ENCODE measurements around the gene DIP2A.

Gene DIP2A

GRCh38 chr21:46458315-46459023, at the start of gene DIP2A:
TSS of gene DIP2A (plus strand) at chr21:46458891. CDS start at chr21:46459132, 241 bp downstream.
- H3K36me3 ChIP-seq (ENCODE audit: control insufficient read depth in 5 of 5, insufficient read depth in 5 of 5, low read length in 5 of 5): peaks cover 0 to 7% (median 0%) of the 10 kb centered on the region in 5 donors
- peak within 1 kb of the TSS; percentile 88 for H3K27ac ChIP-seq (ENCODE audit: low read depth, low read length)
- H3K9ac ChIP-seq (ENCODE audit: low read length in 5 of 5): peak within 1 kb of the TSS; percentile 63 to 95 (median 89)
- no peaks in the 10 kb centered on the region for H3K27me3 ChIP-seq (ENCODE audit: control insufficient read depth in 5 of 5, insufficient read depth in 4 of 5, low read length in 5 of 5)
- peak within 1 kb of the TSS; percentile 86 to 92 (median 88) for H3K4me3 ChIP-seq (ENCODE audit: low read depth in 1 of 5, low read length in 5 of 5)
- H3K9me3 ChIP-seq (ENCODE audit: control insufficient read depth in 5 of 5, low read length in 5 of 5): no peaks in the 10 kb centered on the region
- H3K4me1 ChIP-seq (ENCODE audit: control insufficient read depth in 5 of 5, insufficient read depth in 5 of 5, low read length in 5 of 5): peaks cover 10 to 59% (median 45%) of the 10 kb centered on the region in 5 donors

DNA sequence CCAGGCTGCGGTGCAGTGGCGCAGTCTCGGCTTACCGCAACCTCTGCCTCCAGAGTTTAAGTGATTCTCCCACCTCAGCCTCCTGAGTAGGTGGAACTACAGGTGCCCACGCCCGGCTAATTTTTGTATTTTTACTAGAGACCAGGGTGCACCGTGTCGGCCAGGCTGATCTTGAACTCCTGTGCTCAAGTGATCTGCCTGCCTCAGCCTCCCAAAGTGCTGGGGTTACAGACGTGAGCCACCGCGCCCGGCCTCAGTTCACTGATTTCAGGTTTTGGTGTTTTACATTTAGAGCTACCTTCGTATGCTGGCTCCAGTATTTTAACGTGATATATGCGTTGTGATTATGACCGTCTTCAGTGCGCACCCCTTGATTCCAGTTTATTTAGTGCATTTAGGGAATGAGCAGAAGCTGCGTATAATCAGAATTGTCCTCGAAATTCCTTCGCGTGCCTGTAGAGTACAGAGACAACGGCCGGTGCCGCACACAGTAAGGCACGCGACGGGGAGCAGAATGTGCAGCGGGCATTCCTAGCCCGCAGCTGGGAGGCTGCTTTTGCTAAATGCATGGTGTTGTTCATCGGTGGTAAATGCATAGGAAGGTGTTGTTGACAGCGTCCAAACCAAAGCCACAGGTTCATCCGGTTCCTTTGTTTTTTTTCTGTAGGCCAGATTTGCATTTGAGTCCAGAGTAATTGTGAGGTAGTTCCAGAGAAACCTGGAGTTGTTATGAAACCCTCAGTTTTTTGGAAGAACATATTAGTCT, 48.9 kb upstream of the DIP2A start:
- Histone ChIP-seq H3K36me3 (ENCODE audit: control insufficient read depth in 5 of 5, insufficient read depth in 5 of 5, low read length in 5 of 5) (peaks cover 3 to 44% (median 37%) of the 10 kb centered on the region in 5 donors), H3K4me3 (ENCODE audit: low read depth in 1 of 5, low read length in 5 of 5) (no peak overlapping the region)

GRCh38 chr21:46410516-46410915, 48.2 kb upstream of the DIP2A start:
- Histone ChIP-seq H3K27ac (ENCODE audit: low read depth, low read length) (no peak overlapping the region), H3K9ac (ENCODE audit: low read length in 5 of 5) (no peak overlapping the region), H3K9me3 (ENCODE audit: control insufficient read depth in 5 of 5, low read length in 5 of 5) (no peaks in the 10 kb centered on the region), H3K36me3 (ENCODE audit: control insufficient read depth in 5 of 5, insufficient read depth in 5 of 5, low read length in 5 of 5) (peaks cover 3 to 46% (median 41%) of the 10 kb centered on the region in 5 donors), H3K4me1 (ENCODE audit: control insufficient read depth in 5 of 5, insufficient read depth in 5 of 5, low read length in 5 of 5) (no peaks in the 10 kb centered on the region), H3K4me3 (ENCODE audit: low read depth in 1 of 5, low read length in 5 of 5) (no peak overlapping the region), H3K27me3 (ENCODE audit: control insufficient read depth in 5 of 5, insufficient read depth in 4 of 5, low read length in 5 of 5) (no peaks in the 10 kb centered on the region)

More for the DNA sequence above, 48.9 kb upstream of the DIP2A start:
- Histone ChIP-seq H3K9me3 (ENCODE audit: control insufficient read depth in 5 of 5, low read length in 5 of 5) (no peaks in the 10 kb centered on the region), H3K27ac (ENCODE audit: low read depth, low read length) (no peak overlapping the region), H3K27me3 (ENCODE audit: control insufficient read depth in 5 of 5, insufficient read depth in 4 of 5, low read length in 5 of 5) (no peaks in the 10 kb centered on the region), H3K4me1 (ENCODE audit: control insufficient read depth in 5 of 5, insufficient read depth in 5 of 5, low read length in 5 of 5) (no peaks in the 10 kb centered on the region), H3K9ac (ENCODE audit: low read length in 5 of 5) (no peak overlapping the region)

DNA sequence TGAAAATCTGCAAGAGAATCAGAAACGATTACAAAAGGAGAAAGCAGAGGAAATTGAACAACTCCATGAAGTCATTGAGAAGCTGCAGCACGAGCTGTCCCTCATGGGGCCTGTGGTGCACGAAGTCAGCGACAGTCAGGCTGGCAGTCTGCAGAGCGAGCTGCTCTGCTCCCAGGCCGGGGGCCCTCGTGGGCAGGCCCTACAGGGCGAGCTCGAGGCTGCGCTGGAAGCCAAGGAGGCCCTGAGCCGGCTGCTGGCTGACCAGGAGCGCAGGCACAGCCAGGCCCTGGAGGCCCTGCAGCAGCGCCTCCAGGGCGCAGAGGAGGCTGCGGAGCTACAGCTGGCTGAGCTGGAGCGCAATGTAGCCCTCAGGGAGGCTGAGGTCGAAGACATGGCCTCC, 47.5 kb upstream of the DIP2A start:
- H3K9me3 ChIP-seq (ENCODE audit: control insufficient read depth in 5 of 5, low read length in 5 of 5): no peaks in the 10 kb centered on the region
- no peak overlapping the region for H3K9ac ChIP-seq (ENCODE audit: low read length in 5 of 5)
- H3K36me3 ChIP-seq (ENCODE audit: control insufficient read depth in 5 of 5, insufficient read depth in 5 of 5, low read length in 5 of 5): peaks cover 3 to 53% (median 48%) of the 10 kb centered on the region in 5 donors
- H3K4me1 ChIP-seq (ENCODE audit: control insufficient read depth in 5 of 5, insufficient read depth in 5 of 5, low read length in 5 of 5): no peaks in the 10 kb centered on the region
- no peak overlapping the region for H3K4me3 ChIP-seq (ENCODE audit: low read depth in 1 of 5, low read length in 5 of 5)
- H3K27ac ChIP-seq (ENCODE audit: low read depth, low read length): no peak overlapping the region
- H3K27me3 ChIP-seq (ENCODE audit: control insufficient read depth in 5 of 5, insufficient read depth in 4 of 5, low read length in 5 of 5): no peaks in the 10 kb centered on the region

DNA sequence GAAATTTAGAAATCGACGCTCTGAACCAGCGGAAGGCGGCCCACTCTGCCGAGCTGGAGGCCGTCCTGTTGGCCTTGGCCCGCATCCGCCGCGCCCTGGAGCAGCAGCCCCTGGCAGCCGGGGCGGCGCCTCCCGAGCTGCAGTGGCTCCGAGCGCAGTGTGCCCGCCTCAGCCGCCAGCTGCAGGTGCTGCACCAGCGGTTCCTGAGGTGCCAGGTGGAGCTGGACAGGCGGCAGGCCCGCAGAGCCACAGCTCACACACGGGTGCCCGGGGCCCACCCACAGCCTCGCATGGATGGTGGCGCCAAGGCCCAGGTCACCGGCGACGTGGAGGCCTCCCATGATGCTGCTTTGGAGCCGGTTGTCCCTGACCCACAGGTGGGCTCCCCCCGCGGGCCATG, 47.0 kb upstream of the DIP2A start:
- Histone ChIP-seq H3K9ac (ENCODE audit: low read length in 5 of 5) (no peak overlapping the region), H3K36me3 (ENCODE audit: control insufficient read depth in 5 of 5, insufficient read depth in 5 of 5, low read length in 5 of 5) (peaks cover 3 to 58% (median 53%) of the 10 kb centered on the region in 5 donors), H3K4me3 (ENCODE audit: low read depth in 1 of 5, low read length in 5 of 5) (no peak overlapping the region), H3K27ac (ENCODE audit: low read depth, low read length) (no peak overlapping the region), H3K9me3 (ENCODE audit: control insufficient read depth in 5 of 5, low read length in 5 of 5) (no peaks in the 10 kb centered on the region), H3K4me1 (ENCODE audit: control insufficient read depth in 5 of 5, insufficient read depth in 5 of 5, low read length in 5 of 5) (no peaks in the 10 kb centered on the region), H3K27me3 (ENCODE audit: control insufficient read depth in 5 of 5, insufficient read depth in 4 of 5, low read length in 5 of 5) (no peaks in the 10 kb centered on the region)

GRCh38 chr21:46412521-46413364, 45.9 kb upstream of the DIP2A start:
- H3K4me3 ChIP-seq (ENCODE audit: low read depth in 1 of 5, low read length in 5 of 5): no peak overlapping the region
- no peaks in the 10 kb centered on the region for H3K4me1 ChIP-seq (ENCODE audit: control insufficient read depth in 5 of 5, insufficient read depth in 5 of 5, low read length in 5 of 5)
- H3K27me3 ChIP-seq (ENCODE audit: control insufficient read depth in 5 of 5, insufficient read depth in 4 of 5, low read length in 5 of 5): no peaks in the 10 kb centered on the region
- no peaks in the 10 kb centered on the region for H3K9me3 ChIP-seq (ENCODE audit: control insufficient read depth in 5 of 5, low read length in 5 of 5)
- H3K9ac ChIP-seq (ENCODE audit: low read length in 5 of 5): no peak overlapping the region
- H3K27ac ChIP-seq (ENCODE audit: low read depth, low read length): no peak overlapping the region
- H3K36me3 ChIP-seq (ENCODE audit: control insufficient read depth in 5 of 5, insufficient read depth in 5 of 5, low read length in 5 of 5): peaks cover 3 to 64% (median 57%) of the 10 kb centered on the region in 5 donors

GRCh38 chr21:46413365-46413696, 45.4 kb upstream of the DIP2A start:
- Histone ChIP-seq H3K36me3 (ENCODE audit: control insufficient read depth in 5 of 5, insufficient read depth in 5 of 5, low read length in 5 of 5) (peaks cover 1 to 66% (median 58%) of the 10 kb centered on the region in 5 donors), H3K4me3 (ENCODE audit: low read depth in 1 of 5, low read length in 5 of 5) (no peak overlapping the region), H3K27me3 (ENCODE audit: control insufficient read depth in 5 of 5, insufficient read depth in 4 of 5, low read length in 5 of 5) (no peaks in the 10 kb centered on the region), H3K9me3 (ENCODE audit: control insufficient read depth in 5 of 5, low read length in 5 of 5) (no peaks in the 10 kb centered on the region), H3K27ac (ENCODE audit: low read depth, low read length) (no peak overlapping the region), H3K4me1 (ENCODE audit: control insufficient read depth in 5 of 5, insufficient read depth in 5 of 5, low read length in 5 of 5) (no peaks in the 10 kb centered on the region), H3K9ac (ENCODE audit: low read length in 5 of 5) (no peak overlapping the region)

DNA sequence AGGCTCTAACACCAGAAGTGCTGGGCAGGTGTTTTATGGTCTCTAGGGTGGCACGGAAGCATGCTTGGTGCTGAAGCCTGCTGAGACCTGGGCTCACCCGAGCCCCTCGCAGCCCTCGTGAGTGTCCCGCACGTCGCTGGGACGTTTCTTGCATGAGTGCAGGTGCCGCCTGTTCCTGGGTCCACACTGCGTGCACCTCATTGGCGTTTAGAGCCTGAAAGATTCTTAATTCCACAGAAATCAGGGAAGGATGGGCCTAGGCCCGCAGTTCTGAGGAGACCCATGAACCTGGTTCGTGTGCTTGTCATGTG, 43.8 kb upstream of the DIP2A start:
- Histone ChIP-seq H3K4me3 (ENCODE audit: low read depth in 1 of 5, low read length in 5 of 5) (no peak overlapping the region), H3K36me3 (ENCODE audit: control insufficient read depth in 5 of 5, insufficient read depth in 5 of 5, low read length in 5 of 5) (peaks cover 0 to 77% (median 70%) of the 10 kb centered on the region in 5 donors)

GRCh38 chr21:46416551-46416950, 42.1 kb upstream of the DIP2A start:
- peaks cover 0 to 77% (median 67%) of the 10 kb centered on the region in 5 donors for H3K36me3 ChIP-seq (ENCODE audit: control insufficient read depth in 5 of 5, insufficient read depth in 5 of 5, low read length in 5 of 5)
- no peak overlapping the region for H3K9ac ChIP-seq (ENCODE audit: low read length in 5 of 5)
- no peaks in the 10 kb centered on the region for H3K4me1 ChIP-seq (ENCODE audit: control insufficient read depth in 5 of 5, insufficient read depth in 5 of 5, low read length in 5 of 5)
- H3K27me3 ChIP-seq (ENCODE audit: control insufficient read depth in 5 of 5, insufficient read depth in 4 of 5, low read length in 5 of 5): no peaks in the 10 kb centered on the region
- H3K27ac ChIP-seq (ENCODE audit: low read depth, low read length): no peak overlapping the region
- no peaks in the 10 kb centered on the region for H3K9me3 ChIP-seq (ENCODE audit: control insufficient read depth in 5 of 5, low read length in 5 of 5)
- no peak overlapping the region for H3K4me3 ChIP-seq (ENCODE audit: low read depth in 1 of 5, low read length in 5 of 5)

More for the DNA sequence above, 43.8 kb upstream of the DIP2A start:
- Histone ChIP-seq H3K9ac (ENCODE audit: low read length in 5 of 5) (no peak overlapping the region), H3K9me3 (ENCODE audit: control insufficient read depth in 5 of 5, low read length in 5 of 5) (no peaks in the 10 kb centered on the region), H3K27ac (ENCODE audit: low read depth, low read length) (no peak overlapping the region), H3K27me3 (ENCODE audit: control insufficient read depth in 5 of 5, insufficient read depth in 4 of 5, low read length in 5 of 5) (no peaks in the 10 kb centered on the region), H3K4me1 (ENCODE audit: control insufficient read depth in 5 of 5, insufficient read depth in 5 of 5, low read length in 5 of 5) (no peaks in the 10 kb centered on the region)

Data from subcutaneous abdominal adipose tissue (tissue), 5 donors.